Right hindlimb (tissue), 1 donor: ENCODE measurements around the gene RASSF1.
A peak's percentile ranks its signal among the peaks of the same experiment; 100 is the strongest.
"Not testable (repeated sequence)": the region's sequence is repeated elsewhere in the genome, so short reads cannot be mapped to it uniquely, and the experiment has no call there.

Source experiments
- DNase-seq: peaks from one replicate; pipeline ENCODE4 v3.0.0-alpha.2; 2018

RASSF1 gene

GRCh38 chr3:50298836-50299637 is 41.6 kb downstream of the RASSF1 start, which contains the start of the genes HYAL3 and NAA80:
HYAL3 (minus strand) TSS chr3:50299405; CDS start chr3:50295602, 3,803 bp downstream.
NAA80 (minus strand) TSS chr3:50299405; CDS start chr3:50297463, 1,942 bp downstream.
- peak; percentile 100 for DNase-seq

GRCh38 chr3:50297896-50298725 is 42.5 kb downstream of the RASSF1 start:
- no peak for DNase-seq

GRCh38 chr3:50297384-50297775 is 43.3 kb downstream of the RASSF1 start:
- DNase-seq = no peak

GRCh38 chr3:50296721-50297383 is 43.8 kb downstream of the RASSF1 start:
- no peak for DNase-seq

- no peak for DNase-seq
These were observed 44.8 kb downstream of the RASSF1 start for GRCh38 chr3:50295553-50296431.

- DNase-seq = no peak
These were observed 45.9 kb downstream of the RASSF1 start for GRCh38 chr3:50294492-50295403.

- DNase-seq = no peak
These were observed 46.5 kb downstream of the RASSF1 start for GRCh38 chr3:50294089-50294488.

GRCh38 chr3:50293079-50293801 is 47.4 kb downstream of the RASSF1 start:
- no peak for DNase-seq

- DNase-seq = peak; percentile 98
These were observed 48.2 kb downstream of the RASSF1 start, which contains the start of gene IFRD2 for GRCh38 chr3:50292159-50293078. IFRD2 (minus strand) TSS chr3:50292429; CDS start chr3:50292274, 155 bp downstream.

GRCh38 chr3:50290161-50290641 is 50.4 kb downstream of the RASSF1 start:
- peak; percentile 25 for DNase-seq

GRCh38 chr3:50289130-50289529 is 51.5 kb downstream of the RASSF1 start:
- no peak for DNase-seq

- no peak for DNase-seq
These were observed 52.1 kb downstream of the RASSF1 start for GRCh38 chr3:50288387-50289007.

- no peak for DNase-seq
These were observed 53.4 kb downstream of the RASSF1 start for GRCh38 chr3:50287262-50287661.

GRCh38 chr3:50286322-50287227 is 54.1 kb downstream of the RASSF1 start:
- DNase-seq = peak; percentile 18

- not testable (repeated sequence) for DNase-seq
These were observed 56.5 kb downstream of the RASSF1 start for GRCh38 chr3:50284121-50284520.
